CD4-positive, alpha-beta T cell treated with Interleukin-4 for 1 hour (primary cell): ENCODE results near the gene PTH1R.
A peak's percentile ranks its signal among the peaks of the same experiment; 100 is the strongest.

Experiments
- DNase-seq, 2 donors: peaks; one replicate each; pipeline ENCODE4 v3.0.0-alpha.2; 2020 to 2022

Gene PTH1R

GRCh38 chr3:46877406-46878125 lies at the start of gene PTH1R:
Gene PTH1R (plus strand): TSS chr3:46877721. CDS start chr3:46883560, 5,839 bp downstream.
- DNase-seq, result no peak

- DNase-seq, result peak in 1 of 2 donors; percentile 28
Measured at GRCh38 chr3:46829699-46830208, 47.8 kb upstream of the PTH1R start.

GRCh38 chr3:46830801-46831200 lies 46.7 kb upstream of the PTH1R start:
- DNase-seq, result no peak

GRCh38 chr3:46831316-46831715 lies 46.2 kb upstream of the PTH1R start:
- no peak for DNase-seq

GRCh38 chr3:46831841-46832240 lies 45.7 kb upstream of the PTH1R start:
- no peak for DNase-seq

GRCh38 chr3:46833346-46834300 lies 43.9 kb upstream of the PTH1R start:
- DNase-seq, result no peak

- DNase-seq, result no peak
Measured at GRCh38 chr3:46835054-46835453, 42.5 kb upstream of the PTH1R start.

GRCh38 chr3:46835491-46835890 lies 42.0 kb upstream of the PTH1R start:
- no peak for DNase-seq

GRCh38 chr3:46838301-46838700 lies 39.2 kb upstream of the PTH1R start:
- DNase-seq, result no peak

- DNase-seq, result no peak
Measured at GRCh38 chr3:46840491-46840890, 37.0 kb upstream of the PTH1R start.

GRCh38 chr3:46843508-46843907 lies 34.0 kb upstream of the PTH1R start:
- no peak for DNase-seq

GRCh38 chr3:46844397-46844796 lies 33.1 kb upstream of the PTH1R start:
- no peak for DNase-seq

GRCh38 chr3:46844881-46845312 lies 32.6 kb upstream of the PTH1R start:
- no peak for DNase-seq

- DNase-seq, result no peak
Measured at GRCh38 chr3:46845397-46845859, 32.1 kb upstream of the PTH1R start.

GRCh38 chr3:46845860-46846623 lies 31.5 kb upstream of the PTH1R start:
- peak; percentile 79 to 81 for DNase-seq

- DNase-seq, result no peak
Measured at GRCh38 chr3:46846624-46847542, 30.6 kb upstream of the PTH1R start.

- DNase-seq, result no peak
Measured at GRCh38 chr3:46847744-46848143, 29.8 kb upstream of the PTH1R start.

- peak; percentile 13 to 25 for DNase-seq
Measured at GRCh38 chr3:46848271-46849044, 29.1 kb upstream of the PTH1R start.

GRCh38 chr3:46849045-46849631 lies 28.4 kb upstream of the PTH1R start:
- peak in 1 of 2 donors; percentile 6 for DNase-seq
